AG04450 (cell line): ENCODE measurements around the gene PLEKHH1. TPM values are rescaled to one million over a fixed set of nuclear protein-coding genes. Genes with fewer than 3 reads are reported as not detected.

ENCODE experiments used
- CTCF ChIA-PET: fragments of 300-600, 350-600 bp; formaldehyde crosslinking; extraction: SDS; loops from one replicate; lab custom pipeline; 2022; ENCODE audit warnings: antibody characterized with exemption, inconsistent platforms; lab: Charles Lee
- POLR2A ChIA-PET: fragments of 350-600 bp; formaldehyde crosslinking; extraction: SDS; loops from one replicate; lab custom pipeline; 2021; ENCODE audit warnings: antibody characterized with exemption, inconsistent platforms; lab: Yijun Ruan, JAX
- DNase-seq: peaks from one replicate; pipeline ENCODE4 v3.0.0-alpha.2; 2011; ENCODE audit warnings: low read depth, low spot score
- H3K27ac ChIP-seq: one replicate; pipeline ENCODE4 v1.5.1; 2012; ENCODE audit warnings: low read depth, low read length, control low read depth
- H3K27me3 ChIP-seq: one replicate; pipeline ENCODE4 v1.6.0; 2012; ENCODE audit warnings: low read length; ENCODE audit not compliant: control insufficient read depth, insufficient read depth
- H3K4me3 ChIP-seq: 2 replicates; pipeline ENCODE4 v1.5.1; 2011; ENCODE audit warnings: mild to moderate bottlenecking, low read depth, low read length, control low read depth
- H3K9me3 ChIP-seq: 2 replicates; pipeline ENCODE4 v1.5.1; 2012; ENCODE audit warnings: low read length; ENCODE audit not compliant: control insufficient read depth, insufficient read depth
- CTCF ChIP-seq: IDR thresholded peaks from 2 replicates; pipeline ENCODE4 v1.5.1; 2011; ENCODE audit warnings: low read depth, low read length, control low read depth, inconsistent platforms
- polyA plus RNA-seq: library from polyadenylated mRNA; depleted of rRNA; stranded (reverse); fragments of >200 nt; gene quantifications from 2 replicates; pipeline ENCODE4 v1.2.3, GENCODE V29; 2011

The PLEKHH1 gene
- polyA plus RNA-seq, 1 experiment = 0.19 TPM

GRCh38 chr14:67575684-67576083 is 42.6 kb downstream of the PLEKHH1 start:
- Histone ChIP-seq H3K9me3 (no peaks in the 10 kb centered on the region), H3K27ac (no peak overlapping the region), H3K4me3 (no peak overlapping the region), H3K27me3 (peaks cover 9% of the 10 kb centered on the region)
- TF ChIP-seq CTCF = no peak
- ChIA-PET POLR2A (no interaction called here), CTCF (interaction anchor here (0.9 to 3.3 kb wide), 2 partner anchors 9 to 148 kb away, joined by 3 to 8 read pairs; no protein-coding TSS in a partner anchor)
- DNase-seq = no peak

DNA sequence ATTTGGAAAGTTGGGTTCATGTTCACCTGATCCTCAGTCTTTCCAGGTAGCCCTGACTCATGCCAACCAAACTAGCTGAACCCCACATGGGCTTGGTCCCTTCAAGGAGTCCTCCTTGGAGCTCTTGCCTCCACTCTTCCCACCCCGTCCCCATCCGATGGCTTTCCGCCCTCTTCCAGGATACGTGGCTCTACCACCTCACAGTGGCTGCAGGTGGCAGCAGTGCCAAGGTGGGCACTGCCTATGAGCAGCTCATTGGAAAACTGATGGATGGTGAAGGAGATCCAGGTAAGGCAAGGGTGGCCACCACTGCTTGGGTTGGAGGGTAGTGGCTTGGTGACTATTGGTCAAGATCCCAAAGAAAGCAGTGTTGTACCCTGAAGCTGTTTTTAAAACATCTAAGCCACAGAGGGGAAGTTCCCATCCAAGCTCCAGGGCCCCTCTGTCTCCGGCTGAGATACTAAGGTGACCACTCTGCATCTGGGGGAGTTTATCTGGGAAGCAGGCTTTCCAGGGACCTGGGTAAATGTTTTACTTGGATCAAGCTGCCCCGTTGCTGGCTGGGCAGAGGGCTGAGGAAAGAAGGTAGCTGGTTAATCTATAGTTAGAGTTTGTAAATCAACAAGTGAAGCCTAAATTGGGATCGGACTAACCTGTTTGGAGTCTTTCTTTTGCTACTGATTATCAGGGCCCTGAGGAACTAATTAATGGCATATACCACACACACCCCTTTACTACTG is 43.3 kb downstream of the PLEKHH1 start:
- no peak for DNase-seq
- no peaks in the 10 kb centered on the region for H3K9me3 ChIP-seq
- POLR2A ChIA-PET = no interaction called here
- no peak overlapping the region for H3K4me3 ChIP-seq
- H3K27me3 ChIP-seq = peaks cover 9% of the 10 kb centered on the region
- CTCF ChIA-PET = interaction anchor here (0.9 to 3.3 kb wide), 3 partner anchors 8 to 149 kb away, joined by 3 to 8 read pairs (median 3); no protein-coding TSS in a partner anchor
- no peak for TF ChIP-seq CTCF
- no peak overlapping the region for H3K27ac ChIP-seq

DNA sequence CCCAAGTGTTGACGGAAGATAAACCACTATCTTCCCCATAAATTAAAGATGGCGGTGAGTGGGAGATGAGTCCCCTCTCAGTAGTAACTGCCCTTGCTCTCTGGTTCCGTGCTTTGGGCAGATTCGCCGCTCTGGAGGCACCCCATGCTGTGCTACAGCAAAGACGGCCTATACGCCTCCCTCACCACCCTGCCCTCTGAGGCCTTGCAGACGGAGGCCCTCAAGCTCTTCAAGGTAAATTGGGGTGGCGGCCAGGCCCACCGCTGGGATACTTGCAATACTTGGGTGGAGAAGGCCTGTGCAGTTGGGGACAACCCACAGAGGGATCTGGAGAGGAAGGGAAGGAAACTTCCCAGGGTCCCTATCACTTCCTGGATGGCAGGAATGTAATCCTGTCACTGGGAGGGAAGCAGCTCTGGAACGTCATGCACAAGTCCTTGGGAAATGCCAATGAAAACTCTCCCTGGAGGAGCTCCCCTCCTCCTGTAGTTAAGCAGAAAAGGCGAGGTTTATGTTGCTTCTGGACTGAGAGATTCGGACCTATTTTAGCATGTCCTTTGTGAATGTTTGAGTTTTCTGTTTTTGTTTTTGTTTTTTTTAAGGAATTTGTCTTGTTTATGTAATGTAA is 44.2 kb downstream of the PLEKHH1 start:
- TF ChIP-seq CTCF = no peak
- no peak for DNase-seq
- POLR2A ChIA-PET = no interaction called here
- Histone ChIP-seq H3K9me3 (no peaks in the 10 kb centered on the region), H3K4me3 (no peak overlapping the region), H3K27me3 (peaks cover 11% of the 10 kb centered on the region), H3K27ac (no peak overlapping the region)
- CTCF ChIA-PET = interaction anchor here (1.1 to 3.3 kb wide), 2 partner anchors 51 to 150 kb away, joined by 3 to 8 read pairs; no protein-coding TSS in a partner anchor

DNA sequence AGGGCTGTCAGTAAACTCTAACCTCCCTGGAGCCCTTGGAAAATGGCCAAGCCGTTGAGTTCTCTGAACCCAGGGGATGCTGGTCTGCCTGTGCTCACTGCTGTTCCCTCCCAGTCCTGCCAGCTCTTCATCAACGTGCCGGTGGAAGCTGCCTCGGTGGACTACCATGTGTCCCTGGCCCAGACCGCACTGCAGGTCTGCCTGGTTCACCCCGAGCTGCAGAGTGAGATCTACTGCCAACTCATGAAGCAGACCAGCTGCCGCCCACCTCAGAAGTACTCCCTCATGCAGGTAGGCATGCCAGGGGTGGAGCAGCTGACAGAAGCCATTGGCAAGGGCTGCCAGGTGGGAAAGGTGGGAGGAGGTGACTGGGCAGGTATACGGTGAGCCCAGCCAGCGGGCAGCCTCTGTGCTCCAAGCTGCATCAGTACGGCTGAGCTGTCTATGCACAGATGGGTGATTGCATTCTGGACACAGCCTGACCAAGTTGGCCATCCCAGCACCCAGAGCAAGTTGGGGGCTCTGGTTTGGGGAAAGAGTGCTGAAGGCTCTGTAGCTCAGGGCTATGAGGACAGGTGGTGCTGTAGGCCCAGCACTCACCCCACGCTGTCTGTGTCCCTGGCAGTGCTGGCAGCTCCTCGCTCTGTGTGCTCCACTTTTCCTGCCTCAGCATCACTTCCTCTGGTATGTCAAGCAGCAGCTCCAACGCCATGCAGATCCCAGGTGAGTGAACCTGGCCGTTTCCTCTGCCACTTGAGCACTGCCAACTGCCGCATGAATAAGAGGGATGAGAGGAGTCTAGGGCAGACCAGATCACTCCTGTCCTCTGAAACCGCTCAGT is 45.0 kb downstream of the PLEKHH1 start:
- no peaks in the 10 kb centered on the region for H3K9me3 ChIP-seq
- ChIA-PET POLR2A (no interaction called here), CTCF (interaction anchor here (1.0 to 3.3 kb wide), 2 partner anchors 151 to 153 kb away, joined by 3 to 8 read pairs; no protein-coding TSS in a partner anchor)
- DNase-seq = no peak
- no peak overlapping the region for H3K4me3 ChIP-seq
- no peak overlapping the region for H3K27ac ChIP-seq
- peaks cover 11% of the 10 kb centered on the region for H3K27me3 ChIP-seq
- TF ChIP-seq CTCF = no peak
